Measurements from ENCODE around the gene MKX.
"Not testable (repeated sequence)": the region's sequence is repeated elsewhere in the genome, so short reads cannot be mapped to it uniquely, and the experiment has no call there.

The MKX gene

DNA sequence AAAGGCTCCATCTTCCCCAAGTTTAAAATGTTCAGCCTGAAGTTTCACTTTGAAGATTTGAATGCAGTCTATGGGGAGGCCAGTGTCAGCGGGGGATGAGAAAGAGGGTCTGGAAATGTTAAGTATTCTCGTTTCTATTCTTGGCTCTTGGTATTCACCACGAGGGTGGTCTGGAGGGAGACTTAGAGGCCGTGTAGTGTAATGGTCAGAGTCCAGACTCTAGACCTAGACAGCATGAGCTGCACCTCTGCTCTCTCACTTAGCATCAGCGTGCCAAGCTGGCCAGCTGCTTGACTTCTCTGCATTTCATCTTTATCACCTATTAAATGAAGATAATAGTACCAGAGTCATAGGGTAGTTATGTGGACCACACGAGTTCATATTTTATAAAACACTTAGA is 57.9 kb downstream of the MKX start:
- no peak for DNase-seq

DNA sequence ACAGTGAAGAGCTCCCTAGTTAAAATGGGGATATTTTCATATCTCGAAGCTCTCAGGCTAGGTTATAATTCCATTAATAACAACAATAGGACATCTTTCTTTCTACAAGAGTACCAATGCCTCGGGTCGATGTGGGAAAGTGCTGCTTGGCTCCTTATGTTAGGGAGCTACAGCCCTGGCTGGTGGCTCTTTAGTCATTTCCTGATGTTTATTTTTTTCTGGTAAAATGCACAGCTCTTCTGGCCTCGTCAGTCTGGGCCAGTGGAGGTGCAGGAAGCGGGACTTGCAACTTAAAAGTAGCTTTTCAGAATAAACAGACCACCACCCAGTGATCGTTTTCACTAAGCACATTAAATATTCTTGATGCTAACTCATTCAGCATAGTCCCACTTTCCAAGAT is 58.3 kb downstream of the MKX start:
- DNase-seq = no peak

DNA sequence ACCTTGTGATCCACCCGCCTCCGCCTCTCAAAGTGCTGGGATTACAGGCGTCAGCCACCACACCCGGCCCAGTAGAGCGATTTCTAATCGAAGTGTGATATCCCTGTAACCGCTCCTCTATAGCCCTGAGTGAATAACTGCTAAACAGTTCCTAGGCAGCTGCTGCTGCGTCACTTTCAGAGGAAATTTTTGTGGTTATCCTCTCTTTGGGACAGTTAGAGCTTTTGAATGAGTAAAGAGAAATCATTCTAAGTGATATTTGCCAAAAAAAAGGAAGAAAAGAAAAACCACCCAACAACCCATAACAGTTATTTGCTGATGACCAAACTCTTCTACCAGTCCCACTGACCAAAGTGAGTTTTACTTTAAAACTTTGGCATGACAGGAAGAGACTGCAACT is 59.9 kb downstream of the MKX start:
- DNase-seq = no peak

DNA sequence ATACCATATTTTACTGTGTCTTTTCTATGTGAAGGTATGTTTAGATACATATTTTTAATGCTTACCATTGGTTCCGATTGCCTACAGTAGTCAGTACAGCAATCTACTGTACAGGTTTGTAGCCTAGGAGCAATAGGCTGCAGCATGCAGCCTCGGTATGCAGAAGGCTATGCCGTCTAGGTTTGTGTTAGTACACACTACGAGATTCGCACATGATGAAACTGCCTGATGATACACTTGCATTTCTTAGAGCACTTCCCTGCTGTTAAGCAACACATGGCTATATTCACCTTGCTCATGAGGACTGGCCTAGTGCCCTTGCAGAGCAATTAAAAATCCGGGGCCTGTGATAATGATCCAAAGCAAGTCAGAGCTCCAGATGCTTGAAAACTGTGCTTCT is 62.4 kb downstream of the MKX start:
- no peak for DNase-seq

DNA sequence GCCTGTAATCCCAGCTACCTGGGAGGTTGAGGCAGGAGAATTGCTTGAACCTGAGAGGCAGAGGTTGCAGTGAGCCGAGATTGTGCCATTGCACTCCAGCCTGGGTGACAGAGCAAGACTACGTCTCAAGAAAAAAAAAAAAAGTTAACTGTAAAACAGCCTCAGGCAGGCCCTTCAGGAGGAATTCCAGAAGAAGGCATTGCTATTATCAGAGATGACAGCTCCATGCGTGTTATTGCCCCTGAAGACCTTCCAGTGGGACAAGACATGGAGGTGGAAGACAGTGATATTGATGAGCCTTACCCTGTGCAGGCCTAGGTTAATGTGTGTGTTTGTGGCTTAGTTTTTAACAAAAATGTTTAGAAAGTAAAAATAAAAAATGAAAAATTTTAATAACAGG is 63.8 kb downstream of the MKX start:
- not testable (repeated sequence) for DNase-seq

DNA sequence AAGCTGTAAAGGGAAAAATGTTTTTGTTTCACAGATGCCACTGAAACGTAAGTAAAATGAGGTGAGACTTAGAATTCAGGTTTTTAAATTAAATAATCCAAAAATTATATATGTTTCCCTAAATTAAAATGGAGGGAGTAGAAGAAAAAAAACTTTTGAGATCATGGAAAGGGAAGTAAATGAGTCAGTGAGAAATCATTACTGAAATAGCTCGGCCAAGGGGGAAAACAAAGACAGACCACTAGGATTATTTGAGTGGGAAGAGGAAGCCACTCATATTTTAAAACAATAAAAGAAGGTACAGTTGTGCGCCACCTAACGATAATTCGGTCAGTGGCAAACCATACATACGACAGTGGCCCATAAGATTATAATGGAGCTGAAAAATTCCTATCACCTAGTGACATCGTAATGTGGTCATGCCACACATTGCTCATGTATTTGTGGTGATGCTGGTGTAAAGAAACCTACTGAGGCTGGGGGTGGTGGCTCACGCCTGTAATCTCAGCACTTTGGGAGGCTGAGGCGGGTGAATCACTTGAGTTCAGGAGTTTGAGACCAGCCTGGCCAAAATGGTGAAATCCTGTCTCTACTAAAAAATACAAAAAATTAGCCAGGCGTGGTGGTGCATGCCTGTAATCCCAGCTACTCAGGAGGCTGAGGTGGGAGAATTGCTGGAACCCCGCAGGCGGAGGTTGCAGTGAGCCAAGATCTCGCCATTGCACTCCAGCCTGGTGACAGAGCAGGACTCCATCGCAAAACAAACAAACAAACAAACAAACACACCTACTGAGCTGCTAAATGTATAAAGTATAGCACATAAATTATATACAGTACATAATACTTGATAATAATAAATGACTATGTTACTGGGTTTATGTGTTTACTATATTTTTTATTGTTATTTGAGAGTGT is 64.7 kb downstream of the MKX start:
- no peak for DNase-seq

DNA sequence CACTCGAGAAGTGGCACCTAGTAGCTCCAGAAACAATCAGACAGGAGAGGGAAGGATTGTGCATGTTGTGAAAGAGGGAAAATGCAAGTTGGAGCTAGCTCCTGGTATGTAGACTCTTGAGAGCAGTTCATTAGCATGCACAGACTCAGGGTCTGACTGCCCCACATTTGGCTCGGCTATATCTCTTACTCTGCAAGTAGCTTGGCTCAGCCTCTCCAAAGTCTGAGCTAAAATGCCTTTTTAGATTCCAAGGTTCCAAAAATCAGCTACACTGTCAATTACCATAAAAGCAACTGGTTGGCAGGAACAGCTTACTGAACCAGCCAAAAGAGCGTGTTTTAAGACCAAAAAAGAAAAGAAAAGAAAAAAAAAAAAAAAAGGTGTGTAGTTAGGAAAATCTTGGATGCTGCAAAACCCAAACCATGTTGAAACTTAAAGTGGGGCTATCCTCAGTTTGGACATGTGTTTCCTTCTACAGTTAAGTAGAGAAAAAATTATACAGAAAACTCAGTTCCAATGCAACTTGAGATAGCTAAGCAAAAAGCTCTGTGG is 65.5 kb downstream of the MKX start:
- no peak for DNase-seq

DNA sequence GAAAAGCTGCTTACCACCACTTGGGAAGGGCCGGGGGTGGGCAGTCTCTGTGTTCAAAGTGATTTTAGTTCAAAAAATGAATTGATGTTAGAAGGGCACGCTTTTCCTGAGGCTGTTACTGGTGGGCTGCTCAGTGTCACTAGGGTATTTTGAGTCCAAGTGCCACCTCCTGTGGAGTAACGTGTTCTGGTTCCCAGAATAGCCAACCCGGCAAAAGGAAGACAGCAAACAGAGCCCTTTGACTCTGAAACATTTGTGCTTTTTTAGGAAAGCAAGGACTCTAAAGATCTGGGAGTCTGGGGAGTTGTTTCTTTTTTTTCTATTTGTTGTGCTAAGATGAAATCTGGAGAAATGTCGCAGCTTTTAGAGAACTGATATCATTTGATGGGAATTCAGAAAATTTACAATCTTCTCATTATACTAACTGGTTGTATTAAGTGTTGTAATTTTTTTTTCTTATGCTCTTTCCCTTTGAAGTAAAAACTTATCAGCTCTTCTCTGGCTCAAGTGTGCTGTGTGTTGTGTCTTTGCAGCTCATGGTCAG is 66.2 kb downstream of the MKX start:
- DNase-seq = no peak

DNA sequence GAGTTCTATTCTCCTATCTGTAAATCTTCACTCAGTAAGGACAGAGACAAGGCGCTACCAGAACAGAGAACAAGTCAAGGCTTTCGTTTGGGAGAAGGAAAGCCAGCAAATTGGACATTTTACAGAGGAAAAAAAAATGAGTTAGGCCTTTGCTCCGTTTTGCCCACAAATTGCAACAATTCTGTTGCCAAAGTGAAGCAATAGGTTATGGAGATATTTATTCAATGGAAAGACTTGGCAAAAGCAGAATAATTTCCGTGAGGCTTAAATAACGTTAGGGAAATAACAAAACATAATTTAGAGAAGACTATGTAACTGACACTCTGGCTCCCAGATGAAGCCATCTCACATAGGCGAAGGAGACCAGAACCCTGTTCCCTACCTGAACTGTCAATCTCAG is 67.5 kb downstream of the MKX start:
- no peak for DNase-seq

DNA sequence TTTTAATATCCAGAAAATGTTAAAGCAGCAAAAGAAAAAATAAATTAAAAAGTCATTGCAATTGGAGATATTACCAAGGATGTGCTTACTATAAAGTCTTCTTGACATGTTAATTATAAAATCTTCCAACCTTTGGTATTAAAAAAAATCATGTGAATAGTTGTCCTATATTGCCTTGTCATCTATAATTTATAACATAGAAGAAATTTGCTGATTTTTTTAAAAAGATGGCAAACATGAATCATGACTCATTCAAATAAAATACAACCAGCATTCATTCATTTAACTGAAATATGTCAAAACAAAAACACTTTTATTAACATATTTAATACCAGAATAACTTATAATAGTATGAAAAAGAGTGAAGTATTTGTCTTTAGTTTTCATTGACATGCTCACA is 72.6 kb downstream of the MKX start:
- DNase-seq = no peak

DNA sequence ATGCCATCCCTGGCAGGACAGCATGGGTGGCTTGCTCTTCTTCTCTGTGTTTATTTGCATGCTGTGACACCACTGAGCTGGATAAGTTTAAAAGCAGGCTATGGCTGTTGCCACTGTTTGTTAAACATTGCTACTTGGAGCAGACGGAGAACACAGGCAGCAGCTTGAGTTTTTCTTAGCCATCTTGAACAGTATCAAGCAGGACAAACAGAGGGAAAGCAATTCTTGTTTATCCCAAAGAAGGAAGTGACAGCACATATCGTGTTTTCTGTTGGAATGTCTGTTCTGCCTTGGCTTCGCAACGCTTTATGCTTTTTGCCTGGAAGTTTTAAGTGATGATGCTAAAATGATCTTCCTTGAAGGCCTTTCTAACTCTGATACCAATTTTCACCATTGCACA is 73.8 kb downstream of the MKX start:
- no peak for DNase-seq

DNA sequence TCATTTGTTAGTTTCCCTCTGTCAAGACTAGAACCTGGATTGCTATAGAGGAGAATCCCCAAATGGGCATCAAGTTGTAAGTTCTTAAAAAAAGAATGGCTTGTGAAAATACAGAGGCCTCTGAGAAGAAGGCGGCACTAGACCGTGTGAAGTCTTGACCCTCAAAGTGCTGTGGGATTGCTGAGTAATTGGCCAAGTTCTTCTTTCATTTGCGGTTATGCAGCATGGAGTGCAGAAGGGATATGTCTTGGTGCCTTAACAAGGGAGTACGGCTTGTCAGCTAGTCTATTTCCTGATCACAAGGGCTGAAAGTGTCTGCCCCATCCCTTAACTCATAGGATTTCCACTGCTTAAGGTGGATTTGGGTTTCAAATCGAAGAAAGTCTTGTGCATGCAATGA is 81.2 kb downstream of the MKX start:
- DNase-seq = no peak

DNA sequence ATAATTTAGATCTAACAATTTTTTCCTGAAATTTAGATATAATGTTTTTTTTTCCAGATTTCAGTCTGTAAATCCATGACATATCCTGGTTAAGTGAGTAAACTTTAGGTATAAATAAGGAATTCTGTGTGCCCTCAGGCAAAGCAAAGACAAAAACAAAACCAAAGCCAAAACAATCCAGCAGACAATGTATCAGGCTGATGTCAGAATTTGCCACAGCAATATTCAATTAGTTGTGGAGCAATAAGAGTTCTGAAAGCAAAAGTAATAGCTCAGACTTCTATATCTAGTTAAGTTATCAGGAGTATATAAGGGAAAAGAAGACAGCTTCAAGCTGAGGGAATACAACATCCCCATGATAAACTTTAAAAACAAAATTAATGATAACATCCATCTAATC is 82.0 kb downstream of the MKX start:
- no peak for DNase-seq

DNA sequence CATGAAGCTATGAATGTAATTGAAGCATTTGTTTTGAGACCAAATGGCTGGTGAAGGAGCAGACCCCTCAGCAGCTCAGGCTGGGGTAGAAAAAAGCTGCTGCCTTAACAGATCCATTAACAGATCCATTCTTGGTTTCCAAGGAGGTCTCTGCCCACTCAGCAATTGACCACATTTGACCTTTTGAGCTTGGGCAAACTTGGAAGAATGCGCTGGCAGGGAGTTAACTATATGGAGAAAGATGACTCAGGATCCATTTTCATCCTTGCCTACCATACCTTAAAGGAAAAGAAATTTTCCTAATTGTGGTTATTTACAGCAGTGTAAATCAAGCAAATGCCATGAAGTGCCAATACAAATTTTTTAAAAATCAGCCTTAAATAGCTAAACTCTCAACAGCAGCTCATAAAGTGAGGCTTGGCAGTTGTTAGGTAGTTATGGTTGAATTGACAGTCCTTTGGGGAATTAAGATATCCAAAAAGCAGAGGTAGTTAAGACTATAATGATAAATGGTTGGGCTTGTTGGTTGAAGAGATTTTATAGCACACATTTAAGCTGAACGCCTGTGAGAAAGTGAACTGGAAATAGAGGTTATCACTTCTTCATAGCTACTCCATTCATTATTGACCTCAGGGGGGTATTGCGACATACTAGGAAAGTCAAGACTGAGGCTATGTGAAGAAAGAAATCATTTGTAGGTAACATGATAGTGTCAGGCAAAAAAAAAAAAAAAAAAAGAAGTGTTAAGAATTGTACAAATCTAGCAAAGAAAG is 83.9 kb downstream of the MKX start:
- DNase-seq = no peak

DNA sequence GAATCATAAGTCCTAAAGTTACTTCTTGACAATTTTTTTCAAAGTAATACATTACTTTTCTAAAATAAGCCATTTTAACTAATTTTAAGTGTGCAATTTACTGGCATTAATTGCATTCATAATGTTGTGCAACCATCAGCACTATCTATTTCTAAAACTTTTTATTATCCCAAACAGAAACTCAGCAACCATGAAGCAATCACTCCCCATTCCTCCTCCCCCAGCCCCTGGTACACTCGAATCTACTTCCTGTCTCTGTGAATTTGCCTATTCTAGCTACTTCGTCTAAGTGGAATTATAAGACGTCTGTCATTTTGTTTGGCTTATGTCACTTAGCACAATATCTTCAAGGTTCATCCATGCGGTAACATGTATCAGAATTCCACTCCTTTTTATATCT is 84.9 kb downstream of the MKX start:
- DNase-seq = no peak

DNA sequence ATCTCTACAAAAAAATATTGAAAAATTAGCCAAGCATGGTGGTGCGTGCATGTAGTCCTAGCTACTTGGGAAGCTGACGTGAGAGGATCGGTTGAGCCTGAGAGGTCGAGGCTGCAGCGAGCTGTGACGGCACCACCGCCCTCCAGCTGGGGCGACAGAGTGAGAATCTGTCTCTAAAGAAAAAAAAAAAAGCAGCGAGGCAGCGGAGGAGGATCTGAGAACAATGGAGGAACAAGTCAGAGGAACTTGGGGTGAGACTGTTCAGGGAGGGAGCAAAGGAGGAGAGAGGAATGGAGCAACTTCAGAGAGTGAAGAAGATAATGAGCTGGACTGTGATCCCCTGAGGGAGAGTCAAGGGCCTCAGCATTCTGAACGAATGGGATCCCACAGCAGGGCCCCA is 85.4 kb downstream of the MKX start:
- DNase-seq = no peak

DNA sequence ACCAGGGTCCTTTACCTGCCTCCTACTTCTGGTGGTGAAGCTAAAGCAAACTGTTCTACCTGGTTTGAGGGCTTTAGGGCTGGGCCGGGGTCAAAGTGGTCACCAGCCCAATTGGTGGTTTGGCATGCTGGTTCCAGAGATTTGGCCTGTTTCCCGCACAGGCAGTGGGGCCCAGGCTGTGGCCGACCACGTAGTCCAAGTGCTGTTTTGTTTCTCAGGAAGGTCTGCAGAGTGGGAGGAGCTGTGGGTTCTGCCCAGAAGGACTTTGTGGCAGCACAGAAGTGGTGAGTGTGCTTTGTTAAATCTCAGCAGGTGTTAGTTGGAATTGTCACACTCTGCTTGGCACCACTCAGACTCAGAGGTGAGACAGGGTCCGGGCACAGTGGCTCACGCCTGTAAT is 85.8 kb downstream of the MKX start:
- no peak for DNase-seq

DNA sequence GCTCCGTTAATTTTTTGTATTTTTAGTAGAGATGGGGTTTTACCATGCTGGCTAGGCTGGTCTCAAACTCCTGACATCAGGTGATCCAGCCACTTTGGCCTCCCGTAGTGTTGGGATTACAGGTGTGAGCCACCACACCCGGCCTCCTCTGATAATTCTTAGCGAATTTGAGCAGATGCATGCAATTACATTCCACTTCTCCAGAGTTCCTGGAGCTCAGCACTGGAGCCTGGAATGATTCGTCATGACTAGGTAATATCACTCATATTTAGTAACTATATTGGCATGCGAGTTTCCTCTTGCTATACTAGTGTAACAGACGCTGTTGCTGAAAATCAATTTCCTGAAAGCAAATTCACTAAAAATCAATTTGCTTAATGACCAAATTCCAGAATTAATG is 86.8 kb downstream of the MKX start:
- no peak for DNase-seq

DNA sequence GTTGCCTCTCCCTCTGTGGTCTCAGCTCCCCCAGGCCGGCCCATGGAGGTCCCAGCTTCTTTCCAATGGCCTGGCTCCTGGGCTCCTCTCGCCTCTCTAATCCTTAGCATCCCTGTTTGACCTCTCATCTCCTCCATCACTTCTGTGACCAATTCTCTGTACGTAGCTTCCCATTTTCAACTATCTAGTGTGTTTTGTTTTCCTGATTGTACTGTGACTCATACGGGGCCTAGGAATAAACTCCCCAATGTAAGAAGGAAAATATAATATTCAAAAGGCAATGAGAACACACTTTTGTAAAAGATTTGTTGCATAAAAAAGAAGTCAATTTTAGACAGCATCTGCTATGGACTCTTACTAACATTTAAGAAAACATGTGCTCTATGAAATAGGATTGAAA is 90.3 kb downstream of the MKX start:
- DNase-seq = no peak

DNA sequence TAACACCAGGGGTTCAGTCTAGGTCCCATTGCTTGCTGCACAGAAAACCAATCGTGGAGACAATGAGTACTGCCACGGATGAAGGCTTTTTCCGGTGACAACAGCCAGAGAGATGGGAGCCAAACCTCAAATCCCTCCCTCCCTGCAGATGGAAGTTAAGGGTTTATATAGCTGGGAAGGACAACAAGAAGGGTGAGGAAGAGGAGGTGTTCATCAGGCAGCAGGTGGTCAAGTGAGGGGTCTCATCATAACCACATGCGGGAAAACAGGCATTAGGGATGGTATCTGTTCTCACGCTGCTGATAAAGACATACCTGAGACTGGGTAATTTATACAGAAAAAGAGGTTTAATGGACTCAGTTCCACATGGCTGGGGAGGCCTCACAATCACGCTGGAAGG is 91.3 kb downstream of the MKX start:
- no peak for DNase-seq

DNA sequence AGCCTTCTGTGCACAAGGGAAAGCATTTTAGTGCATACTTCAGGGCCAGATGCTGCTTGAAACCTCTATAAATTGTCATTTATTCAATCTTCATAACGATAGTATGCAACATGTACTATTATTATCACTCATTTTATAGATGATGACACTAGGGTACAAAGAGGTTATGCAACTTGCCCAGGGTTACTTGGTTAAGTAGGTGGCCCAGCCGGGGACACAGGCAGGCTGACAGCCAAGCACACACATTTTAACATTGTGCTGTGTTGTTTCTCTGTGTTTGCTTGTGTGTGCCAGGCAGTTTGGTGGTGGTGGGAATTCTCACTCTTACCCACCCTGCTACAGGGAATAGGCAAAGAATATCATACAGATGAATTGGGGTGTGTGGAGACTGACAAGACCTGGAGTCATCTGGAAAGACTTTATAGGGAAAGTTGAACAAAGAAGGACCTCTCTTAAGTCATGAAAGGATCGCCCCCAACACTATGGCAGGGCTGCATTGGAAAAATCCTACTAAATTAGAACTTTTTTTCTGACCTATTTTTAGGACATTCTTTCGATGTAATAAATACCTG is 98.9 kb downstream of the MKX start:
- DNase-seq = no peak

DNA sequence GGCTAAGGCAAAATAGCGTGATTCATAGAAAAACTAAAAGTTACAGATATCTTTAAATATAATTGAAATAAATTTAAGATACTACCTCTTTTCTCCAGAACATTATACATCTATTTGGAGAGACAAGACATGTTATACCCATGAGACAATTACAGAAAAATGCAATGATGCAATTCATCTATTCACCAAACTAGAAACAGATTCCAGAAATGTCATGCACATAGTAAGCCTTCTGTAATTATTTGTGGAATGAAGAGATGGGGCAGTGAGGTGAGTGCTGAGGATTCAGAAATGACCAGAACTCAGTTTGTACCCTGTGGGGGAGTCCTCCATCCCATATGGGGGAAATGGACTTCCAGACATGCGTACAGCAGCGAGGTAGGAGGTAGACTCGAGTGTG is 99.4 kb downstream of the MKX start:
- no peak for DNase-seq

DNA sequence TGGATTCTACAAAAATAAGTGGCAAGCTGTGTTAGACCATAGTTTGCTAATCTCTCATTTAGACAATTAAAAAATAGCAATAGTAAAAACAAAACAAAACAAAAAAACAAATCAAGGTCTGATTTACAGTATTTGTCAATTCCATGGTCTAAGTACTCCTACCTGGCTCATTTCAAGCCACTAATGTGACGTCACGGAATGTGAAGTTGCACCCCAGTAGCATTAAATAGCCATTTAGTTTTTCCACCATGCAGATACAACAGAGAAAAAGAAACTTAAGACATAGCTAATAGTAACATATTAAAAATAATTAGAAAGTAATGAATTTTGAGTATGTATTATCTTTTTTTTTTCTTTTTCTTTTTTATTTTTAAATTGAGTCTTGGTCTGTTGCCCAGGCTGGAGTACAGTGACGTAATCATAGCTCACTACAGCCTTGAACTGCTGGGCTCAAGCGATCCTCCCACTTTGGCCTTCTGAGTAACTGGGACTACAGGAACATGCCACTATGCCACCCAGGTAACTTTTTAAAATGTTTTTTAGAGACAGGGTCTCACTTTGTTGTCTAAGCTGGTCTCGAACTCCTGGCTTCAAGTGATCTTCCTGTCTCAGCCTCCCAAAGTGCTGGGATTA is 101.2 kb downstream of the MKX start:
- DNase-seq = no peak
